GM19328 (cell line): Measurements from ENCODE around the gene SEC24C.

Experiments
- ATAC-seq: cut with Tn5 transposase; IDR thresholded peaks from one replicate; pipeline ENCODE4 v1.9.1; 2021; ENCODE audit warnings: mild to moderate bottlenecking, moderate library complexity; ENCODE audit not compliant: unreplicated experiment

Gene SEC24C

DNA sequence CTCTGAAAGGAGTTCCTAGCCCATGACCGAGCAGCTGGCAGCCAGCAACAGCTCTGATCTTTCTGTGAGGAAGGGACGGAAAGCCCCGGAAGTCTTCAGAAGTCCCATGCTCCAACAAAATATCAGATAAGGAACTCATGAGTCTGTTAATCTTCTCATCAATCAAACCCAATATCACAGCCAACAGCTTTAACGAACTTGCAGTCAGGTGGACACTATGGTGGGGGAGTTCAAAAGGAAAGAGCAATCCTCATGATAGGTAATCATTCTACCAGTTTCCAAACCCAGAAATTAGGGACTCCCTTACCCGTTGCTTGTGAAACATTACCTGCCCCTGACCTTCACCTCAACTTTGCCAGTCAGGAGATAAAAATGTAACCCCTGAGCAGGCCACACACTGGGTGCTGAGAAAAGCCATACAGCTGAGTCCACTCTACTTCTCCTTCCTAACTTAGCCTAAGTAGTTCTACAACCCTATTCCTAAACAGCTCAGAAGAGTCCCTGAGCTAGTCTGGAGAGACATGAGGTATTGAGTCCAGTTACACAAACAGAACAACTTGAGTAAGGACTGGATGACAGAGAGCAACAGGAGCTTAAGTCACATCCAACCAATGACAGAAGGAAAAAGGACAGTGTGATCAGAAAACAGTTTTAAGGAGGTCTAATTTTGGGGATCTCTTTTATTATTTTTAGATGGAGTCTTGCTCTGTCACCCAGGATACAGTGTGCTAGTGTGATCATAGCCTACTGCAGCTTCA, 65.1 kb downstream of the SEC24C start:
- ATAC-seq = no peak

DNA sequence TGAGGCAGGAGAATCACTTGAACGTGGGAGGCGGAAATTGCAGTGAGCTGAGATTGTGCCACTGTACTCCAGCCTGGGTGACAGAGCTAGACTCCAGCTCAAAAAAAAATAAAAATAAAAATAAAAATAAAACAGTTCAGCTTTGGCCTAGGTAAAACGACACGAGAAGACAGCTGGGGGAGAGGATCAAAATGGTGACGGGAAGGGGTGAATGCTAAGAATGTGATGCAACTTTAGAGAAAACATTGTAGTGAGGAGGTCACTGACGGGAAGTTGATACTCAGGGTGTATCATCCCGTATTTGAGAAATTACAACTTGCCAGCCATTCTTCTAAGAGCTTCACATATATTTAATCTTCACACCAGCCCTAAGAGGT, 66.2 kb downstream of the SEC24C start:
- no peak for ATAC-seq

DNA sequence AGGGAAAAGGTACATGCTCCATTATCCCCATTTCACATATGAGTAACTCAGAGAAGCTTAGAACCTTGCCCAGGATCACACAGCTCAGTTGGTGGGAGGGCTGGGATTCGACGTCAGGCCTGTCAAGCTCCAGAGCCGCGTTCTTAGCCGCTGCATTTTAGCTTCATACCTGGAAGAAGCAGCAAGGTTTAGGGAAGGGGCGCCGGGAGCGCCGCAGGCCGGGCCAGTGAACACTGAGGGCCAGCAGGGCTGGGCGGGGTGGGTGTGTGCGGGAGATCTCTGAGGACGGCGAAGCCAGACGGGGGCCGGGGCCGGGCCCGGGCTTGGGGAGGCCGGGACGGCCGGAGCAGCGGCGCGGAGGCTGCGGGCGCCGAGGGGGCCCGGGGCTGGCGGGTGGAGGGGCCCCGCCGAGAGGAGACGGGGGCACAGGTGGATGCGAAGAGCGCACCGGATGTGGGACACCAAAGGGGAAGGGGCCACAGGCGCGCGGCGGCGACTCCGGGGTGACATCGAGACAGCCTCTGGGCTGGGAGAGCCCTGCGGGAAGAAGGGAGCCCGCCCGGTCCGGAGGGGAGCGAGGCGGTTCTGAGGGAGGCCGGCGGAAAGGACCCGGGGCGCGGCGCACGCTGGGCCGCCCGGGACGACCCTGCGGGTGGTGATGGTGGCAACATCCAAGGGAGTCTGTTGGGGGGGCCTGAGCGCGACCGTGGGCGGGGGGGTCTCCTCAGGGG, 66.7 kb downstream of the SEC24C start:
- peak; percentile 18 for ATAC-seq

DNA sequence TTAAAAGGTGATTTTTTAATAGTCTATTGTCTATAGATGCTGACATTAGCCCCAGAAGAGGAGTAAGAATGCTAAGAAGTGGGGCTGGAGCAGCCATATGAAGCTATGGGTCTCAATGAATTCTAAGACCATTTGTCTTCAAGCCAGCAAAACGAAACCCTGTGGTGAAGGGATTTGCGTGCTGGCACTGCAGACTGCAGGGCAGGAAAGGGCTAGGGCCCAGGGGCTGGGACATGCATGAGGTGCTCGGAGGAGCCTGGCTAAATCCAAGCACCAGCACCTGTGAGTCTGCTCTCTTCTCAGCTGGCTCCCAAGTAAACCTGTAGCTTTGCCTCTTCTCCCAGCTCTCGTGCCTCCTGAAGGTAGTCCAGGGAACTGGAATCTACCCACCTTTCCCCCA, 68.5 kb downstream of the SEC24C start:
- no peak for ATAC-seq

DNA sequence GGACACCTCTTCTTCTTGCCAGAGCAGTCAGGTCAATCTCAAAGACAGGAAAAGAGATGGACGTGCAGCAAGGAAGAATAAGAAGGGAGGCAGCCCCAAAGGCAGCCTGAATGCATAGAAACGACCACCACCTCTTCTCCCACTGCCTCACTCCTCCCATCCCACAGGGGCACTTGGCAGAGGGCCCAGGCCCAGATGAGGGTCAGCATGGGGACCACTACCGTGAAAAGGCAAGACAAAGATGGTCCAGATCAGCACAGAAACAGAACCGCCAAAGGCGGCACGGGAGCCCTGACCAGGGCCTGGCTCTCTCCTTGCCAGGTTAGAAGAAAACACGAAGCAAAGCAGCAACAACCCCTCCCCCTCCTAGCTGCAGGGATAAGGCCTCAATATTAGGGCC, 69.2 kb downstream of the SEC24C start:
- no peak for ATAC-seq

DNA sequence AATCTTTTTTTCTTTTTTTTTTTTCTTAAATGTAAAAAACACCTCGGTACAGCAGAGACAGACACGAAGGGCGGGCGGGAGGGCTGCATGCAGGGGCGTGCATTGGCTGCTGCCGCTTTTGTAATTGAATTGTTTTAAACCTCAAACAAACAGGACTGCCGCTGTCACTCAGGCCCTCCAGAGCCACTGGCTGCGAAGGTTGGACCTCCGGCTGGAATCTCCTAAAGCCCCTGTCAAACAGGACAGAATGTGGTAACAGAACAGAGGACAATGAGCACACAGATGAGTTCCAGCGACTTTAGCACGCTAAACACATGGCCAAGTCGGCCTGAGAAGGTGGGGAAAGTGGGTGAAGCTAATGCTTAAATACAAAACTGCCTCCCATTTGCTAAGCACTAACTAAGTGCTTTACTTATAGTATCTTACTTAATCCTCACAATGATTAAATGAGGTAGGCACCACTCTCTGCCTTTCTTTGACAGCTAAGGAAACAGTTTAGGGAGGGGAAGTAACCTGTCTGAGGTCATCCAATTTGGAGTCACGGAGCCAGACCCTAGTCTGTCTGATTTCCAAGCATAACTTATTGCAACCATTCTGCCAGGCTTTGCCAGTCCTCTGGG, 70.2 kb downstream of the SEC24C start:
- ATAC-seq = no peak

DNA sequence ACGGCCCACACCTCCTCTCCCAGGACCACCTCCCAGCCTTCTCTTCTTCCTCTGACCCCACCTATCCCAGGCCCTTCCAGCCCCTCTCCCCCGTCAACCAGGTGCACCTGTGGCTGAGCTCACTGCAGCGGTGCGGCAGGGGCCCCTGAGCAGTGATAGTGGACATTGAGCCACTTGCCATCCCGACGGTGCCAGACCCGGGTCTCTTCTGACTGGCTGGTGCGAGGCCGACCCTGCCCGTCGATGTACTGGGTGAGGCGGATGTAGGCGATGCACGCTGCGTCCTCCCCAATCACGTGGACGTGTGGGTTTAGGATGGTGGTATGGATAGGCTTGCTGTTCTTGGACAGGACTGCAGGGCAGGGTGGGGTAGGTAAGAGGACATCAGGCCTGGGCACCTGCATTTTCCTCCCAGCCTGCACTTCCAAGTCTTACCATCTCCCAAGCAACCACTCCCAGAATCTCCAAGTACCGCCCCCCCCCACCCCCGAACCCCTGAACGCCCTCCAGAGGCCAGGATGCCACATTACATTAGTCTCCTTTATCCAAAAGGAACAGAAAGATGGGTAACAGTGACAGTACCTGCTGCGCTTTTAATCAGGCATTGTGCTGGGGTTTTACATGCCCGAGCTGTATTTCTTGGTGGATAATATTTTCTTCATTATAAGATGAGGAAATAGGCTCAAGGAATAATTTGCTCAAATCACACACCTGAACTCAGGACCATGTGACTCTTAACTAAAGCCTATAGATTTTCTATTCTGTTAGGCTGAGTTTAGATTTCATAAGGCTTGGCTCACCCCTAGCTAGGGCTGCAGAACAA, 70.9 kb downstream of the SEC24C start:
- no peak for ATAC-seq

DNA sequence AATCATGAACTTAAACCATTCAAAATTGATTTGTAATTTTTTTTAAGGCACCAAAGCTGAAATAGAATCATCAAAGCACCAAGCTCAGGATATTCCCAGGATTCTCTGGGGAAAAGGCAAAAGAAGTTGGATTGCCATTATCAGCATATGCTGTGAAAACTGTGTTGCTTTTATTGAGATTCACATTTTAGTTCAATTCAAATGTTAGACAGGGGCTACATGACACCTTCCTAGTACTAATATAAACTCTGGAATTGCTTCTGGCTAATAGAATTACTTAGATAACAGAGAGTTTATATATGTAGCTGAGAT, 71.5 kb downstream of the SEC24C start:
- no peak for ATAC-seq

DNA sequence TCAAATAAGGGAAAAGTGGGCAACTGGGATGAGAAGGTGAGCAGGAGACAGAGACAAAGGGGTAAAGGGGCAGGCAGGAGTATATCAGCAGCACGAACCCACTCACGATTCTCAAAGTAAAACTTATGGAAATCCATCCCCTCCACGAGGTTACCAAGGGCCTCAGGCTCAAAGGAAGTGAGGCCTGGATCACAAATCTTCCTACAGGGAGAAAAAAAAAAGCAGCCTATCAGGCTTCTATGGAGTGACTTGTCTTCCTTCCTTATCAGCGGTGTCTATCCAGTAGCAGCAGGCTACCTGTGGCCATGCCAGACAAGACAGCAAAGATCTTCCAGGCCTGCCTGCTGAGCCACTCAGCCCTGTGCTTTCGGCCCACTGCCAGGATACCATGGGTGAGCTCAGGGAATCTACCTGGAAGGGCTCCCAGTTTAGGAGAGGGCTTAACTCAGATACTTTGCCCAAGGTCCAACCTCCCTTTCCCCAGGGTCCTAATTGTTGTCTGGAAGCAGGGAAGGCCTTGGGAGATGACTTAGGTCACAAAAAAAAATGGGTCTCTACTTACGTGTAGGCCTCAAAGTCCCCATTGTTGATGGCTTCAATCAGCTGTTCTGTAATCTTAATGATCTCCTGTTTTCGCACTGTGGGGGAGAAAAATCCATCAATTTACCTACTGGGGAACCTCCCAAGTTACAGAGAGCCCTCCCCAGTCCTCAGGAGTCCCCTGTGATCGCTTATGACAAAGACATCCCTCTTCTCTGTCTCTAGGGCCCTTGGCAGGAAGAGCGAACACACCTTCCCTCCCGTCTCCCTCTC, 73.0 kb downstream of the SEC24C start:
- no peak for ATAC-seq

DNA sequence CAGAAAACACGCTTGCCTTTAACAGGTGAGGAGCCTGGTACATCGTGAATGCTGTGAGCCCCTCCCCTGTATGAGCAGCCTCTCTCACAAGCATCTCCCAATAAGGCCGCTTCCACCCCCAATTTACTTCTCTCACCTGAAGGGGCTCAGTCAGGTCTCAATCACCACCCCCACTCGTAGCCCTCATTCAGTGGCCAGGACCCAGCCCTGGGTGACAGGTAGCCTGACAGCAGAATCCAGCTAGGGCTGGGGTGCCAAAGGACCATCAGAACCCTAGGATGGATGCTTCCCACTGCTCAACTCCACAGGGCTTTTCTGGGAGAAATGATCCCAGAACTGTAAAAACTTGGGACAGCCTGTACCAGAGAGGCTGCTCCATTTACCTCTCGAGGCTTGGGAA, 73.7 kb downstream of the SEC24C start:
- ATAC-seq = no peak

DNA sequence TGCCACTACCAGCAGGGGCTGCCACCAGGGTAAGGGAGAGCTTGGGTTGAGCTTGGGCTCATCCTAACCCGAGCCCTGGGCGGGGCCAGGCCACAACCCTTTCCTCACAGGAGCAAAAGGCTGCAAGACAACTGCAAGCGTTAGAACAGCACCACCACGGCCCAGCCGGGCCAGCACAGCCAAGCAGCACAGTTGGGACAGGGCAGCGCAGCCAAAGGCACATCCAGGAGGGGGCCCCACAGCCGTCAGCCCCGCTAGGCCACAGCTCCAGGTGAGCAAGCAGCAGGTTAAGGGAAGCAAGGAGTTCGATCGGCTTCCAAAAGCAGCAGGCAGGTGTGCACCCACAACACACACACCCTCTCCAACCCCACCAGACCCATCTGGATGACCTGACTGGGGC, 74.2 kb downstream of the SEC24C start:
- no peak for ATAC-seq

DNA sequence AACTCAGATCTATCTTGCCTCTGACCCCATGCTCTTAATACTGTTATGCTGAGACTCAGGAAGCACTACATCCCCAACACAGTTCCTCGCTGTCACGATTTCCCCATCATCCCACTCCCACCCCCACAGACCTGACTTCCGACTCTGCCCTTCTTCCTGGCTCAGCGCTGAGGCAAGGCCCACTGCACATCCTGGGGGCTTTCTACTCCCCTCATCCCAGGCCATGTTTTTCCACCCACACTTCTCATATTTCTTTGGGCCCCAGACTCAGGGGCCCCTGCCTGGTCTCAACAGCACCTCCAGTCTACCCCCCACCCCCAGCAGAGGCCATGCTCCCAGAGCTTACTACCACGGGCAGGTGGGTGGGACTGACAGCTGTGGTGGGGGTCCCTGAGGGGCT, 74.9 kb downstream of the SEC24C start:
- ATAC-seq = no peak

DNA sequence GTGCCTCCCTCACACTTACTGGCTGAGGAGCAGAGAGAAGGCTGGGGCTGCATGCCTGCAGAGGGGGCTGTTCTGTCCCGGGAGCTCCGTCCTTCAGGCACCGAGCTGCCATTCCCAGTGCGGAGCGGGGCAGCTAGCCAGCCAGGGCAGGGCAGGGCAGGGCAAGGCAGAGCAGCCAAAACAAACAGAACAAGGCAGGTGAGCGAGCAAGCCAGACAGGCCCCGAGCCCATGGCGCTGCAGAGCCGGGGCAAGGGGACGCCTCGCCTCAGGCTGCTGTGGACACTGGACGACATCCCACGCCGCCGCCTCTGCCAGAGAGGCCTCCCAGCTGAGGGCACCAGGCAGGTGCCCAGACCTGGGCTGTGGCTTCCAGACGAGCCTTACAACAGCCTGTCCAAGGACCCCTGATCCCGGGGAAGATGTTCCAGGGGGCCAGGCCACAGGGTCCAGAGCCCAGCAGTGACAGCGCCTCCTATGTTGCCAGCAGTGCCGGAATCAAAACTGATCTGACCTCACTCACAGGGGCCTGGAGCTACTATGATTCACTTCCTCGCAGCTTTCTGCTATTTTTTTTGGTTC, 75.4 kb downstream of the SEC24C start:
- no peak for ATAC-seq
